GM19193 (cell line): Measurements from ENCODE around the gene TOMM7.

Source experiments
- POLR2A ChIP-seq: IDR thresholded peaks from 4 replicates; pipeline ENCODE4 v1.6.1; 2011; ENCODE audit not compliant: insufficient read depth, insufficient read length; ENCODE audit errors: extremely low read depth

TOMM7 gene

DNA sequence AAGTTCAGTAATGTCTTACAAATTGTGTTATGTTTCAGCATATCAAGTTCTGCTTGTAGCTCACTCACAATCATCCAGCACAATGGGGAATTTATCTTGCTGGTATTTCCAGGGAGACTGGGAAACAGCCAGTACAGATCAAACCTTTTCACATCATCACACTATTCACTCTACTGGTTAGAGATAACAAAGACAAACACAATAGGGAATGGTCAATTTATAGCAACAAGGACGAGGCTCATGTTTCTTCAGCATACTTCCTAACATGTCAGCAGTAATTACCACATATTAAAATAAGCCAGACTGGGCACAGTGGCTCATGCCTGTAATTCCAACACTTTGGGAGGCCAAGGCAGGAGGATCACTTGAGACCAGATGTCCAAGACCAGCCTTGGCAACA is 38.3 kb downstream of the TOMM7 start:
- no peak for TF ChIP-seq POLR2A

DNA sequence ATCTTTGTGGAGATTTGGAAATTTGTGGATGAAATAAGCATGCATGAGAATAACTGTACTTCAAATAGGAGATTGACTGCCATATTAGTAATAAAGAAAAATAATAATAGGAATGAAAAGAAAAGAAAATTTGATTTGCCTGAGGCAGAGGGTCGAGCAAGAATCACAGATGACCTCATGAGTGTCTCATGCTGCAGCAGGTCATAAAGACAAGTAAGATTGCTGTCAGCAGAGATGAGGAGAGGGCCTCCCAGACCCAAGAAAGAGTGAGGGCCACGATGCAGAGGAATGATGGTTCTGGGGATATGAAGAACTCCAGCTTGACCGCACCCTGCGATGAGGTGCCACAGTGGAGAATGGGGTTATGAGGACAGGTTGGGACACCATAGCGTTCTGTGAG is 39.2 kb downstream of the TOMM7 start:
- TF ChIP-seq POLR2A: no peak

DNA sequence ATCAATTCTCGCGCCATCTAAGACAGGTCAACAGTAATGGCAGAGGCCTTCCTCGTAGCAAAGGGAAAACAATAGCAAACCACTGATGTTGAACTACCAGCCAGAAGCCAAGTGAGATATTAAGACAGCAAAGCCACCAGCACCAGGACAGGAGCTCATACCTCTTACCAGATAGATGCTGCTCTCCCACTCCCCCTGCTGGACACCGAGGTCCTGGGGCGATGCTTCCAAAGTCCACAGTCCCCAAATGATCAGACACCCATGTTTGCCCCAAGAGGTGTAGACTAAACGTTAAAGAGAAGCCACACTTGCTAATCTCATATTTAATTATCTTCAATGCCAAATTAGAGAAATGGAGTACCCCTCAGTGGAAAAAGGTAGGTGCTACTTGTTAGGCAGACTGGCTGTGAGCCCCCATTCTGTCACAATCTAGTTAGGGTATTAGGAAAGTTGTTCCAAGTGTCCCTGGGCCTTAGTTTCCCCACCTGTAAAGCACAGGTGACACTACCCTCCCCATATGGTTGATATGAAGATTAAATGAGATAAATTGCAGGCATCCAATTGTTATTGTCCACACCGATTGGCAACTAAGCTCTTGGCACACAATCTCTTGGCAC is 39.9 kb downstream of the TOMM7 start:
- TF ChIP-seq POLR2A: no peak

DNA sequence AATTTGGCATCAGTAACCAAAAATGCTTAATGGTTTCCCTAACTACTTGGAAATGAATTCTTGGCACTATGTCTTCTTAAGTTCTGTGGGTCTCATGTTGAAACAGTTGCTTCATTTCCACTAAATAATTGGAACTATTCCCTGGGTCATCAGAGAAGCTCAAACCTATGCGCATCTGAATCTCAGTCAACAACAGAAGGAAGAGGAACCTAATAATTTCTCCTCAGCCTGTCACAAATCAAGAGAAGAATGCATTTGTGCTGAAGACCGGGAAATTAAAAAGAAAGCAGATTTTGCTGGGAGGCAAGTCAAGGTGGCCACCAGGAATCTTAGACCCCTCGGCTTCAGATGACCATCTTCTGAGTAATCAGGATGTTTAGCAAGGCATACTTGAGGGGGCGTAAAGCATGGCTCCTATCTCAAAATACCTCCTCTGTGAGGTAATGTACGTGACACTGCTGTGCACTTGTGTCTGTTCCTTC is 41.4 kb downstream of the TOMM7 start:
- no peak for TF ChIP-seq POLR2A

DNA sequence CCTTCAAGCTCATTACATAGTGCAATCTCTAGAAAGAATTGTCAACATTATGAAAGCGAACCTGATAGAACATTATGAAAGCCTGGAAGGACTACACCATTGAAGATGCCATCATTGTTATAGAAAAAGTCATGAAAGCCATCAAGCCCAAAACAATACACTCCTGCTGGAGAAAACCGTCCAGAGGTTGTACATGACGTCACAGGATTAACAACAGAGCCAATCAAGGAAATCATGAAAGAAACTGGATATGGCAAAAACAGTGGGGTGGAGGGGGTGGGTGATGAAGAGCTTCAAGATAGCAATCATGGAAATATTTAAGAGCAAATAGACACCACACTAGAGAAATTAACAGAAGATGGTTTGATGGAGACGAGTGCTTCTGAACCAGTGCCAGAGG is 45.7 kb downstream of the TOMM7 start:
- TF ChIP-seq POLR2A: no peak

DNA sequence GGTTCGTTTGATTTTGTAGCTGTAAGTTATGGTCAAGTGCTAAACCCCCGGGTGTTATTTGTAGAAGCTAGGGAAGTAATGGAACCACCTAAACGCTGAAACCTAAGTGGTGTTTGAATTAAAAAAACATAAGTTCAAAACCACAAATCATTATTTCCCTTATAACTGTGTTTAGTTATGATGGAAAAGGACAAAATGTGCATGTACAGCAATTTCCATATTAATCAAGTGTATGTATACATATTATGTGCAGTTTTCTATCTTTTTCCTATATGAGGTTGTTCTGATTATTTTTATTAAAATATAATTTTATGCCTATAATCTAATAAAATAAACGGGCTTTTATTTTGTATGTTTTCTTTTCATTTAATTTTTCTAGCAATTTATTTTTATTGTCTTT is 49.8 kb downstream of the TOMM7 start:
- TF ChIP-seq POLR2A: no peak

DNA sequence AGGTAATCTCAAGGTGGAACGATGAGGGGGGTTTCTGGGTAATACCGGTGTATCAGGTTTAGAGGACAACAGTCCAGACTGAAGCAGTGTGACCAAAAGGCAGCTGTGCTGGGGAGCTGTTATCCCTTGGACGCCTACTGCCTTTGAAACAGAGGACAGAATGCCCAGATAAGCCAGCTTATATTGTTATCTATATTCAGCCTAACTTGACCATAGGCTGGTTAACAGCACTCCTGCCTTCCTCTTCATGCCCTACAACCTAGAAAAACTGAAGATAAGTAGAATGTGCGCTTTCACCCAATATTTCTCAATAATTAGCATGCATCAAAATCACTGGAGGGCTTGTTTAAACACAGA is 50.8 kb downstream of the TOMM7 start:
- TF ChIP-seq POLR2A: no peak

DNA sequence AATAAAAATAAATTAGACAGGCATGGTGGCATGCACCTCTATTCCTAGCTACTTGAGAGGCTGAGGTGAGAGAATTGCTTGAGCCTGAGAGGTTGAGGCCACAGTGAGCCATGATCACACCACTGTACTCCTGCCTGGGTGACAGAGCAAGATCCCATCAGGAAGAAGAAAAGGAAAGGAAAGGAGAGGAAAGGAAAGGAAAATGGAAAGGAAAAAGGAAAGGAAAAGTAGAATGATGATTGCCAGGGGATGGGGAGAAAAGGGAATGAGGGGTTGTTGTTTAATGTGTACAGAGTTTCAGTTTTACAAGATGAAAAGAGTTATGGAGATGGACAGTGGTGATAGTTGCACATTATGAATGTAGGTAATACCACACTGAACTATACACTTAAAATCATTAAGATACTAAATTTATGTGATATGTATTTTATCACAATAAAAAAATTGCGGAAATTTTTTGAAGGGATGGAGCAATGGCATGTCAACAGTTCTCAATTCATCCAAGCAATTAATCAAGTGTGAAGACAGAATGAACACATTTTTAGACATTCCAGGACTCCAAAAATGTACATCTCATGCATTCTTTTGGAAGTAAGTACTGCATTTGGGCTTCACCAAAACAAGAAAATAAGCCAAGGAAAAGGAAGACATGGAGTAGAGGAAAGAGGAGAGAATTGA is 51.3 kb downstream of the TOMM7 start:
- no peak for TF ChIP-seq POLR2A

DNA sequence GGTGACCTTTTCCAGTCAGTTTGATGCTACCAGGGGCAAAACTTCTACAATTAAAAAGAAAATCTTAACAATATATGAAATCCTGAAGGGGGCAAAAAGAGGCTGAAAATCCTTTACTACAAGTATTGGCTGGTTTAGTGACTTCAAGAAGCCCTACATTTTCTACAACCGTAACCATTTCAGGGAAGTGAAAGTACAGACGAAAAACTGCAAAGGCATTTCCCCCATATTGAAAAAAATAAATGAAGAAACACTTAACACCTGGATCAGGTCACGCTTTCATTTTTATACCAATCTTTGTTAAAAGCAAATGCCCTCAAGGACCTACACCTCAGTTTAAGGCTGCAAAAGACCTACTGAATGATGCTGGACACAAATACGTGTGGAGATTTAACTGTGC is 57.0 kb downstream of the TOMM7 start:
- no peak for TF ChIP-seq POLR2A
